NCI-H2196 (cell line): ENCODE results near the gene MMP25.
A peak's percentile ranks its signal among the peaks of the same experiment; 100 is the strongest.

ENCODE experiments used
- DNase-seq: peaks from one replicate; lab custom pipeline; 2025; ENCODE audit not compliant: unreplicated experiment; lab: John Stamatoyannopoulos, UW

The MMP25 gene

GRCh38 chr16:3017344-3017743 lies 29.0 kb upstream of the MMP25 start:
- no peak for DNase-seq

- DNase-seq, result peak; percentile 11
Observed at GRCh38 chr16:3017794-3018506, 28.4 kb upstream of the MMP25 start, which contains the start of gene CLDN6. TSS of gene CLDN6 (minus strand) at chr16:3018183. CDS start at chr16:3016021, 2,162 bp downstream.

- DNase-seq, result no peak
Observed at GRCh38 chr16:3019594-3020246, 26.6 kb upstream of the MMP25 start.

- peak; percentile 86 for DNase-seq
Observed at GRCh38 chr16:3020247-3020603, 26.1 kb upstream of the MMP25 start, which contains the start of gene TNFRSF12A. TSS of gene TNFRSF12A (plus strand) at chr16:3020368. CDS start at chr16:3020398, 30 bp downstream.

- DNase-seq, result peak; percentile 62
Observed at GRCh38 chr16:3020604-3021448, 25.5 kb upstream of the MMP25 start.

GRCh38 chr16:3021449-3022207 lies 24.7 kb upstream of the MMP25 start:
- DNase-seq, result peak; percentile 79

GRCh38 chr16:3022208-3022683 lies 24.1 kb upstream of the MMP25 start:
- DNase-seq, result peak; percentile 57

GRCh38 chr16:3022684-3023414 lies 23.5 kb upstream of the MMP25 start:
- no peak for DNase-seq

GRCh38 chr16:3023415-3023668 lies 23.0 kb upstream of the MMP25 start:
- DNase-seq, result peak; percentile 23

- DNase-seq, result peak; percentile 98
Observed at GRCh38 chr16:3023669-3024478, 22.5 kb upstream of the MMP25 start, which contains the start of the genes HCFC1R1 and THOC6. TSS of gene HCFC1R1 (minus strand) at chr16:3023942. CDS start at chr16:3023941, 1 bp downstream. TSS of gene THOC6 (plus strand) at chr16:3024035. CDS start at chr16:3024327, 292 bp downstream.

- DNase-seq, result no peak
Observed at GRCh38 chr16:3025032-3026002, 21.0 kb upstream of the MMP25 start.

GRCh38 chr16:3026003-3026378 lies 20.4 kb upstream of the MMP25 start:
- no peak for DNase-seq

GRCh38 chr16:3026609-3027488 lies 19.5 kb upstream of the MMP25 start:
- DNase-seq, result no peak

- no peak for DNase-seq
Observed at GRCh38 chr16:3027489-3027795, 18.9 kb upstream of the MMP25 start.

- DNase-seq, result peak; percentile 95
Observed at GRCh38 chr16:3027983-3028715, 18.2 kb upstream of the MMP25 start.

- DNase-seq, result no peak
Observed at GRCh38 chr16:3028716-3029319, 17.5 kb upstream of the MMP25 start.
